GM12878 (cell line): ENCODE measurements around the gene RPL18. TPM values are rescaled to one million over a fixed set of nuclear protein-coding genes. Genes with fewer than 3 reads are reported as not detected.

ENCODE experiments used
- ATF7 ChIP-seq: fragments of 450-650 bp; IDR thresholded peaks from 2 replicates; pipeline ENCODE4 v1.6.1; 2016; ENCODE audit warnings: low read depth, mild to moderate bottlenecking
- CBX3 ChIP-seq: fragments of 200-600 bp; sonication (generic); IDR thresholded peaks from 2 replicates; pipeline ENCODE4 v1.6.1; 2016; ENCODE audit warnings: low read depth, borderline replicate concordance
- ETV6 ChIP-seq, 2 experiments: fragments of 450-650 bp in 1 of 2; IDR thresholded peaks in 1 of 2; conservative IDR thresholded peaks in 1 of 2; 2 replicates each; pipeline ENCODE4 v1.6.1; 2014; ENCODE audit warnings: antibody characterized with exemption in 1 of 2, borderline replicate concordance in 1 of 2, low read depth in 1 of 2, mild to moderate bottlenecking in 1 of 2, moderate library complexity in 1 of 2
- GABPA ChIP-seq: IDR thresholded peaks from 2 replicates; pipeline ENCODE4 v1.6.1; 2014; ENCODE audit warnings: antibody characterized with exemption, low read depth, mild to moderate bottlenecking, inconsistent platforms
- GATAD2B ChIP-seq: fragments of 450-650 bp; conservative IDR thresholded peaks from 2 replicates; pipeline ENCODE4 v1.6.1; 2017; ENCODE audit warnings: low read depth, mild to moderate bottlenecking, moderate library complexity
- IRF4 ChIP-seq: IDR thresholded peaks from 2 replicates; pipeline ENCODE4 v1.6.1; 2011; ENCODE audit warnings: low read depth, low read length
- NFYA ChIP-seq: IDR thresholded peaks from 2 replicates; pipeline ENCODE4 v1.6.1; 2011; ENCODE audit warnings: low read depth, mild to moderate bottlenecking, low read length, improper control_type of control experiment, borderline replicate concordance
- NR2C1 ChIP-seq: fragments of 450-650 bp; IDR thresholded peaks from 2 replicates; pipeline ENCODE4 v1.6.1; 2017; ENCODE audit warnings: antibody characterized with exemption, mild to moderate bottlenecking, moderate library complexity
- REST ChIP-seq: IDR thresholded peaks from 2 replicates; pipeline ENCODE4 v1.6.1; 2012; ENCODE audit warnings: mild to moderate bottlenecking, low read depth, low read length
- SIX5 ChIP-seq: IDR thresholded peaks from 2 replicates; pipeline ENCODE4 v1.6.1; 2011; ENCODE audit warnings: mild to moderate bottlenecking, low read depth, low read length, moderate library complexity; ENCODE audit not compliant: severe bottlenecking
- SUPT20H ChIP-seq: IDR thresholded peaks from 2 replicates; pipeline ENCODE4 v1.6.1; 2011; ENCODE audit warnings: low read depth, mild to moderate bottlenecking, low read length, moderate library complexity, borderline replicate concordance; ENCODE audit not compliant: control insufficient read depth
- ZBTB4 ChIP-seq: fragments of 450-650 bp; formaldehyde crosslinking; IDR thresholded peaks from 2 replicates; pipeline ENCODE4 v1.4.0; 2022; ENCODE audit warnings: mild to moderate bottlenecking, moderate library complexity
- ZNF384 ChIP-seq: IDR thresholded peaks from 2 replicates; pipeline ENCODE4 v1.6.1; 2012; ENCODE audit warnings: low read depth, mild to moderate bottlenecking, low read length, improper control_type of control experiment, borderline replicate concordance
- ZSCAN29 ChIP-seq: fragments of 450-650 bp; IDR thresholded peaks from 2 replicates; pipeline ENCODE4 v1.6.1; 2017; ENCODE audit warnings: mild to moderate bottlenecking, moderate library complexity
- ZZZ3 ChIP-seq: IDR thresholded peaks from 2 replicates; pipeline ENCODE4 v1.6.1; 2011; ENCODE audit warnings: low read depth; ENCODE audit not compliant: control insufficient read depth, insufficient read length
- polyA plus RNA-seq, 11 experiments: library from polyadenylated mRNA; depleted of rRNA in 4 of 11; unstranded in 6 of 11; stranded (reverse) in 5 of 11; fragments of >200 nt; fragmentation: Nextera tagmentation in 4 of 11; fragmentation: Illumina TruSeq in 1 of 11; extraction: Ambion mirVana in 4 of 11; extraction: Trizol in 1 of 11; gene quantifications; 1 replicate in 1 of 11; 2 replicates in 10 of 11; pipeline versions ENCODE4 v1.2.1 to v1.2.3, GENCODE V29; 2011 to 2016; ENCODE audit warnings: inconsistent platforms in 2 of 11, missing spikeins in 2 of 11, low read depth in 1 of 11
- total RNA-seq, 4 experiments: library from RNA; depleted of rRNA in 3 of 4; stranded (reverse); fragments of >200 nt in 3 of 4; fragmentation: Illumina TruSeq in 1 of 4; extraction: Trizol in 1 of 4; gene quantifications; 2 replicates each; pipeline versions ENCODE4 v1.2.1 to v1.2.3, GENCODE V29; 2013 to 2021
- TF ChIP-seq, protein P1 (sequence below): fragments of 450-650 bp; IDR thresholded peaks from 2 replicates; pipeline ENCODE4 v1.6.1; 2016; ENCODE audit warnings: mild to moderate bottlenecking, moderate library complexity, borderline replicate concordance

RPL18 gene
- total and polyA plus RNA-seq, 10 of the 15 experiments (the other 5 are each of a cell fraction or from before 2014, with no cell fraction given), result 393 to 4,267 (median 2,019) TPM

GRCh38 chr19:48634424-48635262 lies 15.7 kb upstream of the RPL18 start (continued):
- no peak for TF ChIP-seq ETV6 (conservative IDR thresholded peaks at IDR 0.05 in 1 of 2, IDR thresholded peaks at IDR 0.05 in 1 of 2; ENCODE audit: borderline replicate concordance in 1 of 2, low read depth in 1 of 2)
- TF ChIP-seq NR2C1, result no peak
- no peak for TF ChIP-seq ZBTB4
- TF ChIP-seq ZSCAN29, result no peak
- TF ChIP-seq GATAD2B, result peak; percentile 68; the same call in 1 of the 2 replicates
- no peak for TF ChIP-seq REST
- no peak for TF ChIP-seq NFYA
- TF ChIP-seq GABPA, result no peak
- no peak for TF ChIP-seq SIX5
- TF ChIP-seq ZNF384, result no peak
- 0 out of 2 replicates have a peak, but pooled peaks have one; percentile 12 for TF ChIP-seq ATF7
- TF ChIP-seq IRF4, result no peak
- TF ChIP-seq, protein P1, sequence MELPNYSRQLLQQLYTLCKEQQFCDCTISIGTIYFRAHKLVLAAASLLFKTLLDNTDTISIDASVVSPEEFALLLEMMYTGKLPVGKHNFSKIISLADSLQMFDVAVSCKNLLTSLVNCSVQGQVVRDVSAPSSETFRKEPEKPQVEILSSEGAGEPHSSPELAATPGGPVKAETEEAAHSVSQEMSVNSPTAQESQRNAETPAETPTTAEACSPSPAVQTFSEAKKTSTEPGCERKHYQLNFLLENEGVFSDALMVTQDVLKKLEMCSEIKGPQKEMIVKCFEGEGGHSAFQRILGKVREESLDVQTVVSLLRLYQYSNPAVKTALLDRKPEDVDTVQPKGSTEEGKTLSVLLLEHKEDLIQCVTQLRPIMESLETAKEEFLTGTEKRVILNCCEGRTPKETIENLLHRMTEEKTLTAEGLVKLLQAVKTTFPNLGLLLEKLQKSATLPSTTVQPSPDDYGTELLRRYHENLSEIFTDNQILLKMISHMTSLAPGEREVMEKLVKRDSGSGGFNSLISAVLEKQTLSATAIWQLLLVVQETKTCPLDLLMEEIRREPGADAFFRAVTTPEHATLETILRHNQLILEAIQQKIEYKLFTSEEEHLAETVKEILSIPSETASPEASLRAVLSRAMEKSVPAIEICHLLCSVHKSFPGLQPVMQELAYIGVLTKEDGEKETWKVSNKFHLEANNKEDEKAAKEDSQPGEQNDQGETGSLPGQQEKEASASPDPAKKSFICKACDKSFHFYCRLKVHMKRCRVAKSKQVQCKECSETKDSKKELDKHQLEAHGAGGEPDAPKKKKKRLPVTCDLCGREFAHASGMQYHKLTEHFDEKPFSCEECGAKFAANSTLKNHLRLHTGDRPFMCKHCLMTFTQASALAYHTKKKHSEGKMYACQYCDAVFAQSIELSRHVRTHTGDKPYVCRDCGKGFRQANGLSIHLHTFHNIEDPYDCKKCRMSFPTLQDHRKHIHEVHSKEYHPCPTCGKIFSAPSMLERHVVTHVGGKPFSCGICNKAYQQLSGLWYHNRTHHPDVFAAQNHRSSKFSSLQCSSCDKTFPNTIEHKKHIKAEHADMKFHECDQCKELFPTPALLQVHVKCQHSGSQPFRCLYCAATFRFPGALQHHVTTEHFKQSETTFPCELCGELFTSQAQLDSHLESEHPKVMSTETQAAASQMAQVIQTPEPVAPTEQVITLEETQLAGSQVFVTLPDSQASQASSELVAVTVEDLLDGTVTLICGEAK, result no peak
- no peak for TF ChIP-seq CBX3
- TF ChIP-seq ZZZ3, result no peak
- no peak for TF ChIP-seq SUPT20H
